GM19043 (cell line): Measurements from ENCODE around the gene WFDC1.

ENCODE experiments used
- ATAC-seq: cut with Tn5 transposase; IDR thresholded peaks from one replicate; pipeline ENCODE4 v1.9.1; 2021; ENCODE audit warnings: low read depth; ENCODE audit not compliant: unreplicated experiment

WFDC1 gene

GRCh38 chr16:84294531-84295142 lies at the start of gene WFDC1:
TSS of gene WFDC1 (plus strand) at chr16:84294878. CDS start at chr16:84294972, 94 bp downstream.
- ATAC-seq, result no peak

- no peak for ATAC-seq
Observed at GRCh38 chr16:84245956-84246678, 48.6 kb upstream of the WFDC1 start.

- ATAC-seq, result no peak
Observed at GRCh38 chr16:84246679-84247077, 48.0 kb upstream of the WFDC1 start.

GRCh38 chr16:84247331-84247730 lies 47.3 kb upstream of the WFDC1 start:
- ATAC-seq, result no peak

- no peak for ATAC-seq
Observed at GRCh38 chr16:84247844-84248243, 46.8 kb upstream of the WFDC1 start.

GRCh38 chr16:84252184-84252583 lies 42.5 kb upstream of the WFDC1 start:
- no peak for ATAC-seq

GRCh38 chr16:84253173-84253572 lies 41.5 kb upstream of the WFDC1 start:
- ATAC-seq, result no peak

GRCh38 chr16:84254062-84254461 lies 40.6 kb upstream of the WFDC1 start:
- ATAC-seq, result no peak

- no peak for ATAC-seq
Observed at GRCh38 chr16:84255050-84255810, 39.4 kb upstream of the WFDC1 start.

- no peak for ATAC-seq
Observed at GRCh38 chr16:84258266-84258665, 36.4 kb upstream of the WFDC1 start.

- no peak for ATAC-seq
Observed at GRCh38 chr16:84259691-84260090, 35.0 kb upstream of the WFDC1 start.

GRCh38 chr16:84260766-84261554 lies 33.7 kb upstream of the WFDC1 start:
- no peak for ATAC-seq

- no peak for ATAC-seq
Observed at GRCh38 chr16:84262031-84262430, 32.6 kb upstream of the WFDC1 start.

- ATAC-seq, result no peak
Observed at GRCh38 chr16:84262939-84263338, 31.7 kb upstream of the WFDC1 start.

GRCh38 chr16:84266451-84266850 lies 28.2 kb upstream of the WFDC1 start:
- no peak for ATAC-seq

GRCh38 chr16:84267380-84267779 lies 27.3 kb upstream of the WFDC1 start:
- ATAC-seq, result no peak

- ATAC-seq, result no peak
Observed at GRCh38 chr16:84268291-84269040, 26.2 kb upstream of the WFDC1 start.

GRCh38 chr16:84270071-84270470 lies 24.6 kb upstream of the WFDC1 start:
- no peak for ATAC-seq

- no peak for ATAC-seq
Observed at GRCh38 chr16:84270531-84270930, 24.1 kb upstream of the WFDC1 start.

- ATAC-seq, result no peak
Observed at GRCh38 chr16:84271037-84271436, 23.6 kb upstream of the WFDC1 start.
